Measurements from ENCODE around the gene BMP7.

Gene BMP7

GRCh38 chr20:57131077-57131476 is 135.4 kb downstream of the BMP7 start:
- no peak overlapping the region for H2BK15ac ChIP-seq (ENCODE audit: low read depth, poor library complexity, severe bottlenecking)
- H3K14ac ChIP-seq (ENCODE audit: low read length in 2 of 2), result no peak overlapping the region
- H4K91ac ChIP-seq (ENCODE audit: low read length), result no peak overlapping the region
- no peak overlapping the region for H2BK120ac ChIP-seq (ENCODE audit: low read depth, low read length)
- no peaks in the 10 kb centered on the region for H3K36me3 ChIP-seq (ENCODE audit: control insufficient read depth in 1 of 2, insufficient read depth in 2 of 2, low read depth in 1 of 2, low read length in 2 of 2)
- H3K4ac ChIP-seq (ENCODE audit: low read depth in 1 of 2, low read length in 2 of 2), result no peak overlapping the region
- H2BK12ac ChIP-seq (ENCODE audit: low read length in 2 of 2), result no peak overlapping the region
- no peaks in the 10 kb centered on the region for H3K9me3 ChIP-seq (ENCODE audit: control insufficient read depth, low read length)
- H2AFZ ChIP-seq (ENCODE audit: low read depth, low read length), result no peak overlapping the region
- H3K18ac ChIP-seq (ENCODE audit: low read depth in 1 of 2, low read length in 2 of 2), result no peak overlapping the region
- H3K4me2 ChIP-seq (ENCODE audit: low read length, poor library complexity, severe bottlenecking), result no peak overlapping the region
- no peaks in the 10 kb centered on the region for H3K4me1 ChIP-seq (ENCODE audit: control insufficient read depth, insufficient read depth, low read depth, low read length)
- peaks cover 57 to 95% of the 10 kb centered on the region in 2 experiments for H3K27me3 ChIP-seq (ENCODE audit: control insufficient read depth in 1 of 2, insufficient read depth in 1 of 2, low read length in 2 of 2)
- H2AK5ac ChIP-seq (ENCODE audit: low read length, severe bottlenecking), result no peak overlapping the region
- WGBS, result 86% methylated on average over 10 of the region's 10 CpGs
- no peak overlapping the region for H3K4me3 ChIP-seq (ENCODE audit: insufficient read depth in 1 of 2, low read depth in 1 of 2, low read length in 2 of 2)
- no peak for DNase-seq
- no peak overlapping the region for H3K9ac ChIP-seq (ENCODE audit: low read length)
- no peak overlapping the region for H3K23ac ChIP-seq (ENCODE audit: low read length in 2 of 2)
- no peak overlapping the region for H2BK5ac ChIP-seq (ENCODE audit: low read depth, low read length, poor library complexity, severe bottlenecking)
- no peak overlapping the region for H3K27ac ChIP-seq (ENCODE audit: low read length, poor library complexity, severe bottlenecking)
- no peaks in the 10 kb centered on the region for H3K79me1 ChIP-seq (replicated peaks; ENCODE audit: low read length, poor library complexity, severe bottlenecking)
- H4K8ac ChIP-seq (ENCODE audit: low read length), result no peak overlapping the region

- DNase-seq, result no peak
- H2AK5ac ChIP-seq (ENCODE audit: low read length, severe bottlenecking), result no peak overlapping the region
- no peak overlapping the region for H3K23ac ChIP-seq (ENCODE audit: low read length in 2 of 2)
- no peak overlapping the region for H2BK15ac ChIP-seq (ENCODE audit: low read depth, poor library complexity, severe bottlenecking)
- no peak overlapping the region for H3K27ac ChIP-seq (ENCODE audit: low read length, poor library complexity, severe bottlenecking)
- H2BK12ac ChIP-seq (ENCODE audit: low read length in 2 of 2), result no peak overlapping the region
- H2BK5ac ChIP-seq (ENCODE audit: low read depth, low read length, poor library complexity, severe bottlenecking), result no peak overlapping the region
- peaks cover 65 to 95% of the 10 kb centered on the region in 2 experiments for H3K27me3 ChIP-seq (ENCODE audit: control insufficient read depth in 1 of 2, insufficient read depth in 1 of 2, low read length in 2 of 2)
- H3K9me3 ChIP-seq (ENCODE audit: control insufficient read depth, low read length), result no peaks in the 10 kb centered on the region
- no peak overlapping the region for H4K91ac ChIP-seq (ENCODE audit: low read length)
- no peaks in the 10 kb centered on the region for H3K4me1 ChIP-seq (ENCODE audit: control insufficient read depth, insufficient read depth, low read depth, low read length)
- no peak overlapping the region for H3K9ac ChIP-seq (ENCODE audit: low read length)
- no peak overlapping the region for H2AFZ ChIP-seq (ENCODE audit: low read depth, low read length)
- no peaks in the 10 kb centered on the region for H3K79me1 ChIP-seq (replicated peaks; ENCODE audit: low read length, poor library complexity, severe bottlenecking)
- H3K4me3 ChIP-seq (ENCODE audit: insufficient read depth in 1 of 2, low read depth in 1 of 2, low read length in 2 of 2), result no peak overlapping the region
- no peak overlapping the region for H3K4me2 ChIP-seq (ENCODE audit: low read length, poor library complexity, severe bottlenecking)
- no peak overlapping the region for H2BK120ac ChIP-seq (ENCODE audit: low read depth, low read length)
- H3K36me3 ChIP-seq (ENCODE audit: control insufficient read depth in 1 of 2, insufficient read depth in 2 of 2, low read depth in 1 of 2, low read length in 2 of 2), result no peaks in the 10 kb centered on the region
- no peak overlapping the region for H3K4ac ChIP-seq (ENCODE audit: low read depth in 1 of 2, low read length in 2 of 2)
- no peak overlapping the region for H4K8ac ChIP-seq (ENCODE audit: low read length)
- H3K18ac ChIP-seq (ENCODE audit: low read depth in 1 of 2, low read length in 2 of 2), result no peak overlapping the region
- 82% methylated on average over 13 of the region's 13 CpGs for WGBS
- no peak overlapping the region for H3K14ac ChIP-seq (ENCODE audit: low read length in 2 of 2)
Measured at GRCh38 chr20:57130160-57130772, 136.2 kb downstream of the BMP7 start.

GRCh38 chr20:57129303-57129702 is 137.1 kb downstream of the BMP7 start:
- DNase-seq, result no peak
- H3K23ac ChIP-seq (ENCODE audit: low read length in 2 of 2), result no peak overlapping the region
- H2AFZ ChIP-seq (ENCODE audit: low read depth, low read length), result no peak overlapping the region
- no peak overlapping the region for H2BK15ac ChIP-seq (ENCODE audit: low read depth, poor library complexity, severe bottlenecking)
- H3K4me1 ChIP-seq (ENCODE audit: control insufficient read depth, insufficient read depth, low read depth, low read length), result no peaks in the 10 kb centered on the region
- no peaks in the 10 kb centered on the region for H3K79me1 ChIP-seq (replicated peaks; ENCODE audit: low read length, poor library complexity, severe bottlenecking)
- no peak overlapping the region for H2AK5ac ChIP-seq (ENCODE audit: low read length, severe bottlenecking)
- H3K36me3 ChIP-seq (ENCODE audit: control insufficient read depth in 1 of 2, insufficient read depth in 2 of 2, low read depth in 1 of 2, low read length in 2 of 2), result no peaks in the 10 kb centered on the region
- H3K9me3 ChIP-seq (ENCODE audit: control insufficient read depth, low read length), result no peaks in the 10 kb centered on the region
- peaks cover 65 to 94% of the 10 kb centered on the region in 2 experiments for H3K27me3 ChIP-seq (ENCODE audit: control insufficient read depth in 1 of 2, insufficient read depth in 1 of 2, low read length in 2 of 2)
- H3K4ac ChIP-seq (ENCODE audit: low read depth in 1 of 2, low read length in 2 of 2), result no peak overlapping the region
- no peak overlapping the region for H2BK120ac ChIP-seq (ENCODE audit: low read depth, low read length)
- H2BK12ac ChIP-seq (ENCODE audit: low read length in 2 of 2), result no peak overlapping the region
- 89% methylated on average over 10 of the region's 10 CpGs for WGBS
- H3K4me2 ChIP-seq (ENCODE audit: low read length, poor library complexity, severe bottlenecking), result no peak overlapping the region
- H3K14ac ChIP-seq (ENCODE audit: low read length in 2 of 2), result no peak overlapping the region
- no peak overlapping the region for H3K18ac ChIP-seq (ENCODE audit: low read depth in 1 of 2, low read length in 2 of 2)
- no peak overlapping the region for H3K9ac ChIP-seq (ENCODE audit: low read length)
- H2BK5ac ChIP-seq (ENCODE audit: low read depth, low read length, poor library complexity, severe bottlenecking), result no peak overlapping the region
- H3K4me3 ChIP-seq (ENCODE audit: insufficient read depth in 1 of 2, low read depth in 1 of 2, low read length in 2 of 2), result no peak overlapping the region
- no peak overlapping the region for H4K91ac ChIP-seq (ENCODE audit: low read length)
- H3K27ac ChIP-seq (ENCODE audit: low read length, poor library complexity, severe bottlenecking), result no peak overlapping the region
- H4K8ac ChIP-seq (ENCODE audit: low read length), result no peak overlapping the region

GRCh38 chr20:57128044-57128757 is 138.2 kb downstream of the BMP7 start:
- no peak overlapping the region for H3K23ac ChIP-seq (ENCODE audit: low read length in 2 of 2)
- no peak overlapping the region for H3K14ac ChIP-seq (ENCODE audit: low read length in 2 of 2)
- WGBS, result 84% methylated on average over 15 of the region's 15 CpGs
- no peak overlapping the region for H2AK5ac ChIP-seq (ENCODE audit: low read length, severe bottlenecking)
- H2BK120ac ChIP-seq (ENCODE audit: low read depth, low read length), result no peak overlapping the region
- no peak overlapping the region for H2BK15ac ChIP-seq (ENCODE audit: low read depth, poor library complexity, severe bottlenecking)
- H2BK12ac ChIP-seq (ENCODE audit: low read length in 2 of 2), result no peak overlapping the region
- H3K4me1 ChIP-seq (ENCODE audit: control insufficient read depth, insufficient read depth, low read depth, low read length), result no peaks in the 10 kb centered on the region
- no peak overlapping the region for H3K4me3 ChIP-seq (ENCODE audit: insufficient read depth in 1 of 2, low read depth in 1 of 2, low read length in 2 of 2)
- peaks cover 5% of the 10 kb centered on the region for H3K9me3 ChIP-seq (ENCODE audit: control insufficient read depth, low read length)
- no peak overlapping the region for H3K4me2 ChIP-seq (ENCODE audit: low read length, poor library complexity, severe bottlenecking)
- H3K9ac ChIP-seq (ENCODE audit: low read length), result no peak overlapping the region
- no peak overlapping the region for H4K8ac ChIP-seq (ENCODE audit: low read length)
- H3K18ac ChIP-seq (ENCODE audit: low read depth in 1 of 2, low read length in 2 of 2), result no peak overlapping the region
- H3K79me1 ChIP-seq (replicated peaks; ENCODE audit: low read length, poor library complexity, severe bottlenecking), result no peaks in the 10 kb centered on the region
- H2BK5ac ChIP-seq (ENCODE audit: low read depth, low read length, poor library complexity, severe bottlenecking), result no peak overlapping the region
- H4K91ac ChIP-seq (ENCODE audit: low read length), result no peak overlapping the region
- no peak overlapping the region for H3K4ac ChIP-seq (ENCODE audit: low read depth in 1 of 2, low read length in 2 of 2)
- DNase-seq, result no peak
- H2AFZ ChIP-seq (ENCODE audit: low read depth, low read length), result no peak overlapping the region
- no peaks in the 10 kb centered on the region for H3K36me3 ChIP-seq (ENCODE audit: control insufficient read depth in 1 of 2, insufficient read depth in 2 of 2, low read depth in 1 of 2, low read length in 2 of 2)
- H3K27ac ChIP-seq (ENCODE audit: low read length, poor library complexity, severe bottlenecking), result no peak overlapping the region
- peaks cover 62 to 94% of the 10 kb centered on the region in 2 experiments for H3K27me3 ChIP-seq (ENCODE audit: control insufficient read depth in 1 of 2, insufficient read depth in 1 of 2, low read length in 2 of 2)
